SK-N-MC (cell line): ENCODE results near the gene CAMTA1.

Experiments used
- EZH2 ChIP-seq: fragments of 200-600 bp; sonication (generic); IDR thresholded peaks from one replicate; pipeline ENCODE4 v1.6.1; 2017; ENCODE audit warnings: antibody characterized with exemption
- POLR2AphosphoS5 ChIP-seq: IDR thresholded peaks from 2 replicates; pipeline ENCODE4 v1.6.1; 2012; ENCODE audit warnings: mild to moderate bottlenecking, low read depth, low read length, borderline replicate concordance

DNA sequence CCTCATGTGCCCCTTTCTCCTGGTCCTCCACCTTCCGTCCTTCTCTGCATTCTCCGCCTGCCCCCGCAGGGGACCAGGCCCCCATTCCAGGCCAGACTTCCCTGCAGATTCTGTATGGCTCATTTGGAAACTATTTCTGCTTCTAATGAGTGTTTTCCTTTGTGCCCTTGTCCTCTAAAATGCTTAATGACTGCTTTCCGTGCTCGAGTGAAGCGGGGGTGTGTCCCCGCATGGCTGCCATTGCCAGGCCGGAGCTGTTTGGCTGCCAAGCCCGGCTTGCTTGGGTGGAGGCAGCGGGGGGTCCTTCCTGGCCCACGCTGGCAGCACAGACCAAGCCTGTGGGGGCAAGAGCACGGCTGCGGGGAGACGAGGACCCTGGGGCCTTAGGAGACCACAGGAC, 686.6 kb downstream of the CAMTA1 start:
- TF ChIP-seq EZH2 (no peak), POLR2AphosphoS5 (no peak)
